ENCODE data around the gene ARHGAP26. TPM values are rescaled to one million over a fixed set of nuclear protein-coding genes. Genes with fewer than 3 reads are reported as not detected.

ARHGAP26 gene
- total and polyA plus RNA-seq, 2 experiments from 2014 or later: 9.5 to 16.8 TPM

DNA sequence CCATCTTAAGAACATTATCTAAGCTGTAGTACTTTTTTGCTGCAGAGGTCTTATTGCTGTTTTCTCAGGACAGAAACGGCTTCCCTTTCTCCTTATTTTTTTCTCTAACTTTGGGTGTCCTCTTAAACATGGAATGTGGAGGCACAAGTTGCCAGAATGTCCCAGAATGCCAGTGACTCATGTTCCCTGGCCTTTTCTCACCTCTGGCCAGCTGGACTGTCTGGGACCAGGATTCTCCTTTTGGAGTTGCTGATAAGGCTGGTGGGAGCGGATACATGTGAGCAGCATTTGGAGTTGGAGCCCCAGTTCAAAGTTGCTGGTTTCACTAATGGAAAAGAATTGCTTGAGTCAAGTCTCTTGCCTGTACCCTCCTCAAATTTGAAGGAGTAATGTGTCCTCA, 112.8 kb downstream of the ARHGAP26 start:
- Mint-ChIP-seq H3K27ac (no peak overlapping the region), H3K4me1 (peaks cover 34% of the 10 kb centered on the region), H3K9me3 (no peaks in the 10 kb centered on the region), H3K4me3 (no peak overlapping the region), H3K27me3 (ENCODE audit: insufficient read depth, low read depth, poor library complexity) (peaks cover 6% of the 10 kb centered on the region), H3K36me3 (ENCODE audit: low read depth) (no peaks in the 10 kb centered on the region)
- ATAC-seq (no peak), DNase-seq (ENCODE audit: low spot score) (no peak)
- Histone ChIP-seq H2AFZ (no peak overlapping the region), H3K4me2 (no peak overlapping the region), H3K4me3 (no peak overlapping the region), H3F3A (replicated peaks; ENCODE audit: low read depth) (no peaks in the 10 kb centered on the region), H3K27me3 (ENCODE audit: insufficient read depth) (no peaks in the 10 kb centered on the region), H4K20me1 (replicated peaks; ENCODE audit: insufficient read depth) (no peaks in the 10 kb centered on the region), H3K27ac (ENCODE audit: low read depth) (no peak overlapping the region), H3K4me1 (ENCODE audit: insufficient read depth) (peaks cover 20% of the 10 kb centered on the region), H3K36me3 (ENCODE audit: insufficient read depth) (no peaks in the 10 kb centered on the region), H3K9me2 (ENCODE audit: insufficient read depth) (no peaks in the 10 kb centered on the region), H3K79me2 (replicated peaks; ENCODE audit: insufficient read depth) (no peaks in the 10 kb centered on the region)
- TF ChIP-seq NANOG (IDR thresholded peaks at IDR 0.05; ENCODE audit: borderline replicate concordance): no peak

DNA sequence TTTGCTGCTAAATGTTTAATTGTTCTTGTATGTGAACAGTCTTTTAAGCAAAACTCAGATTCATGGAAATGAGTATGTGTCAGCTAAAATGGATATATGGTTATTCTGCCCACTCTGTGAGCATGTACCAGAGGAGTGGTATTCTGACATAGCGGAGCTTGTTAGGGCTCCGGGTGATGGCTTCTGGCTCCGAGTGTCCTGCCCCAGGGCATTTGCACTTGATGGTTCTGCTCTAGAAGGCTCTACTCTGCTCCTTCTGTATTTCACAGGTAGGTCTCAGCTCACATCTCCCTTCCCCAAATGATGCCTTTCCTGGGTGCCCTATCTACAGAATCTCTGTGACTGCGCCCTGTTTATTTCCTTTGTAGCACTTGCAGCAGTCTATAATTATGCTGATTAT, 113.3 kb downstream of the ARHGAP26 start:
- H3K27ac Mint-ChIP-seq: no peak overlapping the region
- H3K36me3 ChIP-seq (ENCODE audit: insufficient read depth): no peaks in the 10 kb centered on the region
- TF ChIP-seq, protein P1, sequence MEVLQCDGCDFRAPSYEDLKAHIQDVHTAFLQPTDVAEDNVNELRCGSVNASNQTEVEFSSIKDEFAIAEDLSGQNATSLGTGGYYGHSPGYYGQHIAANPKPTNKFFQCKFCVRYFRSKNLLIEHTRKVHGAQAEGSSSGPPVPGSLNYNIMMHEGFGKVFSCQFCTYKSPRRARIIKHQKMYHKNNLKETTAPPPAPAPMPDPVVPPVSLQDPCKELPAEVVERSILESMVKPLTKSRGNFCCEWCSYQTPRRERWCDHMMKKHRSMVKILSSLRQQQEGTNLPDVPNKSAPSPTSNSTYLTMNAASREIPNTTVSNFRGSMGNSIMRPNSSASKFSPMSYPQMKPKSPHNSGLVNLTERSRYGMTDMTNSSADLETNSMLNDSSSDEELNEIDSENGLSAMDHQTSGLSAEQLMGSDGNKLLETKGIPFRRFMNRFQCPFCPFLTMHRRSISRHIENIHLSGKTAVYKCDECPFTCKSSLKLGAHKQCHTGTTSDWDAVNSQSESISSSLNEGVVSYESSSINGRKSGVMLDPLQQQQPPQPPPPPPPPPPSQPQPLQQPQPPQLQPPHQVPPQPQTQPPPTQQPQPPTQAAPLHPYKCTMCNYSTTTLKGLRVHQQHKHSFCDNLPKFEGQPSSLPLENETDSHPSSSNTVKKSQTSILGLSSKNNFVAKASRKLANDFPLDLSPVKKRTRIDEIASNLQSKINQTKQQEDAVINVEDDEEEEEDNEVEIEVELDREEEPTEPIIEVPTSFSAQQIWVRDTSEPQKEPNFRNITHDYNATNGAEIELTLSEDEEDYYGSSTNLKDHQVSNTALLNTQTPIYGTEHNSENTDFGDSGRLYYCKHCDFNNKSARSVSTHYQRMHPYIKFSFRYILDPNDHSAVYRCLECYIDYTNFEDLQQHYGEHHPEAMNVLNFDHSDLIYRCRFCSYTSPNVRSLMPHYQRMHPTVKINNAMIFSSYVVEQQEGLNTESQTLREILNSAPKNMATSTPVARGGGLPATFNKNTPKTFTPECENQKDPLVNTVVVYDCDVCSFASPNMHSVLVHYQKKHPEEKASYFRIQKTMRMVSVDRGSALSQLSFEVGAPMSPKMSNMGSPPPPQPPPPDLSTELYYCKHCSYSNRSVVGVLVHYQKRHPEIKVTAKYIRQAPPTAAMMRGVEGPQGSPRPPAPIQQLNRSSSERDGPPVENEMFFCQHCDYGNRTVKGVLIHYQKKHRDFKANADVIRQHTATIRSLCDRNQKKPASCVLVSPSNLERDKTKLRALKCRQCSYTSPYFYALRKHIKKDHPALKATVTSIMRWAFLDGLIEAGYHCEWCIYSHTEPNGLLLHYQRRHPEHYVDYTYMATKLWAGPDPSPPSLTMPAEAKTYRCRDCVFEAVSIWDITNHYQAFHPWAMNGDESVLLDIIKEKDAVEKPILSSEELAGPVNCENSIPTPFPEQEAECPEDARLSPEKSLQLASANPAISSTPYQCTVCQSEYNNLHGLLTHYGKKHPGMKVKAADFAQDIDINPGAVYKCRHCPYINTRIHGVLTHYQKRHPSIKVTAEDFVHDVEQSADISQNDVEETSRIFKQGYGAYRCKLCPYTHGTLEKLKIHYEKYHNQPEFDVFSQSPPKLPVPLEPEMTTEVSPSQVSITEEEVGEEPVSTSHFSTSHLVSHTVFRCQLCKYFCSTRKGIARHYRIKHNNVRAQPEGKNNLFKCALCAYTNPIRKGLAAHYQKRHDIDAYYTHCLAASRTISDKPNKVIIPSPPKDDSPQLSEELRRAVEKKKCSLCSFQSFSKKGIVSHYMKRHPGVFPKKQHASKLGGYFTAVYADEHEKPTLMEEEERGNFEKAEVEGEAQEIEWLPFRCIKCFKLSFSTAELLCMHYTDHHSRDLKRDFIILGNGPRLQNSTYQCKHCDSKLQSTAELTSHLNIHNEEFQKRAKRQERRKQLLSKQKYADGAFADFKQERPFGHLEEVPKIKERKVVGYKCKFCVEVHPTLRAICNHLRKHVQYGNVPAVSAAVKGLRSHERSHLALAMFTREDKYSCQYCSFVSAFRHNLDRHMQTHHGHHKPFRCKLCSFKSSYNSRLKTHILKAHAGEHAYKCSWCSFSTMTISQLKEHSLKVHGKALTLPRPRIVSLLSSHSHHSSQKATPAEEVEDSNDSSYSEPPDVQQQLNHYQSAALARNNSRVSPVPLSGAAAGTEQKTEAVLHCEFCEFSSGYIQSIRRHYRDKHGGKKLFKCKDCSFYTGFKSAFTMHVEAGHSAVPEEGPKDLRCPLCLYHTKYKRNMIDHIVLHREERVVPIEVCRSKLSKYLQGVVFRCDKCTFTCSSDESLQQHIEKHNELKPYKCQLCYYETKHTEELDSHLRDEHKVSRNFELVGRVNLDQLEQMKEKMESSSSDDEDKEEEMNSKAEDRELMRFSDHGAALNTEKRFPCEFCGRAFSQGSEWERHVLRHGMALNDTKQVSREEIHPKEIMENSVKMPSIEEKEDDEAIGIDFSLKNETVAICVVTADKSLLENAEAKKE (CRISPR knock-in tag; IDR thresholded peaks at IDR 0.05): no peak
- TF ChIP-seq, protein P2, sequence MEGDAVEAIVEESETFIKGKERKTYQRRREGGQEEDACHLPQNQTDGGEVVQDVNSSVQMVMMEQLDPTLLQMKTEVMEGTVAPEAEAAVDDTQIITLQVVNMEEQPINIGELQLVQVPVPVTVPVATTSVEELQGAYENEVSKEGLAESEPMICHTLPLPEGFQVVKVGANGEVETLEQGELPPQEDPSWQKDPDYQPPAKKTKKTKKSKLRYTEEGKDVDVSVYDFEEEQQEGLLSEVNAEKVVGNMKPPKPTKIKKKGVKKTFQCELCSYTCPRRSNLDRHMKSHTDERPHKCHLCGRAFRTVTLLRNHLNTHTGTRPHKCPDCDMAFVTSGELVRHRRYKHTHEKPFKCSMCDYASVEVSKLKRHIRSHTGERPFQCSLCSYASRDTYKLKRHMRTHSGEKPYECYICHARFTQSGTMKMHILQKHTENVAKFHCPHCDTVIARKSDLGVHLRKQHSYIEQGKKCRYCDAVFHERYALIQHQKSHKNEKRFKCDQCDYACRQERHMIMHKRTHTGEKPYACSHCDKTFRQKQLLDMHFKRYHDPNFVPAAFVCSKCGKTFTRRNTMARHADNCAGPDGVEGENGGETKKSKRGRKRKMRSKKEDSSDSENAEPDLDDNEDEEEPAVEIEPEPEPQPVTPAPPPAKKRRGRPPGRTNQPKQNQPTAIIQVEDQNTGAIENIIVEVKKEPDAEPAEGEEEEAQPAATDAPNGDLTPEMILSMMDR (conservative IDR thresholded peaks at IDR 0.05; ENCODE audit: low read depth in 2 of 2): no peak
- no peaks in the 10 kb centered on the region for H3K27me3 ChIP-seq (ENCODE audit: insufficient read depth)
- no peaks in the 10 kb centered on the region for H3F3A ChIP-seq (replicated peaks; ENCODE audit: low read depth)
- ATAC-seq: no peak
- no peaks in the 10 kb centered on the region for H3K79me2 ChIP-seq (replicated peaks; ENCODE audit: insufficient read depth)
- H4K20me1 ChIP-seq (replicated peaks; ENCODE audit: insufficient read depth): no peaks in the 10 kb centered on the region
- no peaks in the 10 kb centered on the region for H3K36me3 Mint-ChIP-seq (ENCODE audit: low read depth)
- no peak overlapping the region for H3K4me2 ChIP-seq
- peaks cover 20% of the 10 kb centered on the region for H3K4me1 ChIP-seq (ENCODE audit: insufficient read depth)
- no peak overlapping the region for H3K27ac ChIP-seq (ENCODE audit: low read depth)
- peaks cover 6% of the 10 kb centered on the region for H3K27me3 Mint-ChIP-seq (ENCODE audit: insufficient read depth, low read depth, poor library complexity)
- no peak overlapping the region for H2AFZ ChIP-seq
- no peak overlapping the region for H3K4me3 Mint-ChIP-seq
- H3K9me3 Mint-ChIP-seq: no peaks in the 10 kb centered on the region
- H3K9me2 ChIP-seq (ENCODE audit: insufficient read depth): no peaks in the 10 kb centered on the region
- no peak overlapping the region for H3K4me3 ChIP-seq
- no peak for DNase-seq (ENCODE audit: low spot score)
- peaks cover 35% of the 10 kb centered on the region for H3K4me1 Mint-ChIP-seq

Measured in GM23338 (cell line).